ENCODE measurements around the gene LTB4R.
A peak's percentile ranks its signal among the peaks of the same experiment; 100 is the strongest.
"Not testable (repeated sequence)": the region's sequence is repeated elsewhere in the genome, so short reads cannot be mapped to it uniquely, and the experiment has no call there.

Gene LTB4R

GRCh38 chr14:24325041-24325530 lies 13.8 kb downstream of the LTB4R start:
- DNase-seq: no peak

GRCh38 chr14:24325963-24326362 lies 14.7 kb downstream of the LTB4R start:
- DNase-seq: no peak

- no peak for DNase-seq
Measured at GRCh38 chr14:24327303-24327702, 16.0 kb downstream of the LTB4R start.

GRCh38 chr14:24327914-24328313 lies 16.6 kb downstream of the LTB4R start:
- DNase-seq: not testable (repeated sequence)

- DNase-seq: no peak
Measured at GRCh38 chr14:24329073-24329663, 17.9 kb downstream of the LTB4R start.

- no peak for DNase-seq
Measured at GRCh38 chr14:24329736-24330135, 18.4 kb downstream of the LTB4R start.

GRCh38 chr14:24330973-24331674 lies 19.8 kb downstream of the LTB4R start:
- DNase-seq: no peak

- no peak for DNase-seq
Measured at GRCh38 chr14:24331731-24332267, 20.5 kb downstream of the LTB4R start.

- DNase-seq: peak in 1 of 2 experiments; percentile 28
Measured at GRCh38 chr14:24332268-24332993, 21.1 kb downstream of the LTB4R start.

GRCh38 chr14:24334431-24335291 lies 23.4 kb downstream of the LTB4R start, which contains the start of gene ADCY4:
Gene ADCY4, minus strand, starts transcription at chr14:24335071. Its CDS starts 419 bp downstream, at chr14:24334652.
- no peak for DNase-seq

GRCh38 chr14:24335461-24336171 lies 24.3 kb downstream of the LTB4R start:
- DNase-seq: no peak

- no peak for DNase-seq
Measured at GRCh38 chr14:24337144-24337823, 26.0 kb downstream of the LTB4R start.

- DNase-seq: no peak
Measured at GRCh38 chr14:24337824-24338175, 26.5 kb downstream of the LTB4R start.

- no peak for DNase-seq
Measured at GRCh38 chr14:24338843-24339242, 27.5 kb downstream of the LTB4R start.

GRCh38 chr14:24339284-24340151 lies 28.2 kb downstream of the LTB4R start, which contains the start of gene RIPK3:
Gene RIPK3, minus strand, starts transcription at chr14:24339991. Its CDS starts 165 bp downstream, at chr14:24339826.
- no peak for DNase-seq

GRCh38 chr14:24340606-24341005 lies 29.3 kb downstream of the LTB4R start:
- no peak for DNase-seq

GRCh38 chr14:24342889-24343288 lies 31.6 kb downstream of the LTB4R start:
- DNase-seq: no peak

- DNase-seq: no peak
Measured at GRCh38 chr14:24343795-24344660, 32.7 kb downstream of the LTB4R start.

- no peak for DNase-seq
Measured at GRCh38 chr14:24347134-24347533, 35.8 kb downstream of the LTB4R start.
